Endodermal cell (in vitro differentiated cells): ENCODE measurements around the gene MKX. TPM values are rescaled to one million over a fixed set of nuclear protein-coding genes. Genes with fewer than 3 reads are reported as not detected.
A peak's percentile ranks its signal among the peaks of the same experiment; 100 is the strongest.

Experiments
- DNase-seq: peaks from one replicate; pipeline ENCODE4 v3.0.0-alpha.2; 2017
- H3K27ac ChIP-seq: 2 replicates; pipeline ENCODE4 v1.5.1; 2013; ENCODE audit warnings: mild to moderate bottlenecking, low read depth, low read length, moderate library complexity
- H3K27me3 ChIP-seq: 2 replicates; pipeline ENCODE4 v1.6.1; 2013; ENCODE audit warnings: mild to moderate bottlenecking, low read length, moderate library complexity; ENCODE audit not compliant: insufficient read depth, control insufficient read depth, poor library complexity, severe bottlenecking
- H3K36me3 ChIP-seq: 2 replicates; pipeline ENCODE4 v1.7.0; 2013; ENCODE audit warnings: mild to moderate bottlenecking, low read length, moderate library complexity; ENCODE audit not compliant: control insufficient read depth, insufficient read depth
- H3K4me1 ChIP-seq: one replicate; pipeline ENCODE4 v1.7.0; 2013; ENCODE audit warnings: low read length; ENCODE audit not compliant: control insufficient read depth, insufficient read depth
- H3K4me3 ChIP-seq: 2 replicates; pipeline ENCODE4 v1.5.1; 2013; ENCODE audit warnings: mild to moderate bottlenecking, low read length, moderate library complexity
- H3K9ac ChIP-seq: 2 replicates; pipeline ENCODE4 v1.6.1; 2013; ENCODE audit warnings: mild to moderate bottlenecking, low read length, moderate library complexity; ENCODE audit not compliant: poor library complexity, severe bottlenecking; ENCODE audit errors: extremely low read depth
- H3K9me3 ChIP-seq: 2 replicates; pipeline ENCODE4 v1.6.1; 2013; ENCODE audit warnings: mild to moderate bottlenecking, low read length, moderate library complexity; ENCODE audit not compliant: control insufficient read depth
- H3K27ac Mint-ChIP-seq: 2 replicates; pipeline ENCODE4 v1.8.0; 2020; ENCODE audit warnings: mixed read lengths
- H3K27me3 Mint-ChIP-seq: 2 replicates; pipeline ENCODE4 v1.8.0; 2021; ENCODE audit warnings: mild to moderate bottlenecking, mixed read lengths; ENCODE audit not compliant: insufficient read depth
- H3K36me3 Mint-ChIP-seq: 2 replicates; pipeline ENCODE4 v1.8.0; 2020; ENCODE audit warnings: low read depth, mixed read lengths
- H3K4me1 Mint-ChIP-seq: 2 replicates; pipeline ENCODE4 v1.8.0; 2020; ENCODE audit warnings: mixed read lengths
- H3K4me3 Mint-ChIP-seq: 2 replicates; pipeline ENCODE4 v1.8.0; 2020; ENCODE audit warnings: mild to moderate bottlenecking, moderate library complexity, mixed read lengths
- H3K9me3 Mint-ChIP-seq: 2 replicates; pipeline ENCODE4 v1.8.0; 2020; ENCODE audit warnings: mild to moderate bottlenecking, mixed read lengths
- CTCF ChIP-seq: fragments of 200-600 bp; sonication (generic); conservative IDR thresholded peaks from 2 replicates; pipeline ENCODE4 v1.5.0; 2021; ENCODE audit warnings: antibody characterized with exemption, mild to moderate bottlenecking
- WGBS, 2 experiments: methylation state at CpG; one replicate each; pipeline versions ENCODE4 v1.1.5 to v1.1.7; 2013; ENCODE audit warnings: missing lambda C conversion rate in 2 of 2, mixed read lengths in 1 of 2; ENCODE audit not compliant: insufficient coverage in 1 of 2, insufficient read length in 1 of 2; 5-methylcytosine and 5-hydroxymethylcytosine counted together
- total RNA-seq, 2 donors: library from RNA; stranded (reverse); fragmentation: NEBNext Ultra II Directional in 1 of 2; extraction: Animal tissue kit (Norgen Biotek cat#: 25700) in 1 of 2; gene quantifications; 2 replicates in 1 of 2; 3 replicates in 1 of 2; pipeline ENCODE4 v1.2.1, GENCODE V29; 2021

The MKX gene
- total RNA-seq, 2 donors from 2014 or later: 0.29 to 0.55 TPM

GRCh38 chr10:27748601-27749000, 3.0 kb upstream of the MKX start:
- Histone ChIP-seq H3K9me3 (no peaks in the 10 kb centered on the region), H3K4me1 (peaks cover 3% of the 10 kb centered on the region), H3K27me3 (peaks cover 99% of the 10 kb centered on the region), H3K36me3 (no peaks in the 10 kb centered on the region), H3K9ac (no peak overlapping the region), H3K27ac (no peak overlapping the region), H3K4me3 (no peak overlapping the region)
- Mint-ChIP-seq H3K9me3 (no peaks in the 10 kb centered on the region), H3K27me3 (peaks cover 96% of the 10 kb centered on the region), H3K4me1 (peaks cover 11% of the 10 kb centered on the region), H3K27ac (no peak overlapping the region), H3K4me3 (no peak overlapping the region), H3K36me3 (no peaks in the 10 kb centered on the region)
- no peak for TF ChIP-seq CTCF
- no peak for DNase-seq
- WGBS, 2 experiments: 41 to 68% methylated on average over 2 to 4 of the region's 4 CpGs

- no peaks in the 10 kb centered on the region for H3K9me3 ChIP-seq
- peaks cover 3% of the 10 kb centered on the region for H3K4me1 ChIP-seq
- H3K36me3 Mint-ChIP-seq: no peaks in the 10 kb centered on the region
- H3K36me3 ChIP-seq: no peaks in the 10 kb centered on the region
- peaks cover 91% of the 10 kb centered on the region for H3K27me3 Mint-ChIP-seq
- H3K27me3 ChIP-seq: peaks cover 99% of the 10 kb centered on the region
- 6 to 13% methylated on average over 7 to 10 of the region's 10 CpGs for WGBS, 2 experiments
- H3K27ac Mint-ChIP-seq: no peak overlapping the region
- H3K9me3 Mint-ChIP-seq: no peaks in the 10 kb centered on the region
- peaks cover 12% of the 10 kb centered on the region for H3K4me1 Mint-ChIP-seq
- H3K4me3 Mint-ChIP-seq: peak overlapping the region; percentile 60
- peak overlapping the region; percentile 79 for H3K4me3 ChIP-seq
- H3K9ac ChIP-seq: no peak overlapping the region
- H3K27ac ChIP-seq: no peak overlapping the region
- TF ChIP-seq CTCF: peak; percentile 31
- DNase-seq: peak; percentile 58
Observed at GRCh38 chr10:27747096-27747451, 1.5 kb upstream of the MKX start.

GRCh38 chr10:27746397-27747095, 927 bp upstream of the MKX start:
- Mint-ChIP-seq H3K36me3 (no peaks in the 10 kb centered on the region), H3K9me3 (no peaks in the 10 kb centered on the region), H3K4me1 (peaks cover 13% of the 10 kb centered on the region), H3K4me3 (peak overlapping the region; percentile 60), H3K27me3 (peaks cover 91% of the 10 kb centered on the region), H3K27ac (no peak overlapping the region)
- Histone ChIP-seq H3K9me3 (no peaks in the 10 kb centered on the region), H3K27me3 (peaks cover 99% of the 10 kb centered on the region), H3K36me3 (no peaks in the 10 kb centered on the region), H3K4me3 (peak overlapping the region; percentile 79), H3K4me1 (peaks cover 3% of the 10 kb centered on the region), H3K27ac (no peak overlapping the region), H3K9ac (no peak overlapping the region)
- peak; percentile 63 for DNase-seq
- no peak for TF ChIP-seq CTCF
- 1 to 3% methylated on average over 17 to 21 of the region's 25 CpGs for WGBS, 2 experiments
